GM23338 (cell line): ENCODE data around the gene ZNF568. TPM values are rescaled to one million over a fixed set of nuclear protein-coding genes. Genes with fewer than 3 reads are reported as not detected.

ENCODE experiments used
- ATAC-seq: fragments of 200-7000 bp; cut with Tn5 transposase; 3 replicates; pipeline ENCODE4 v1.9.1; 2020
- DNase-seq: peaks from one replicate; pipeline ENCODE4 v3.0.0-alpha.2; 2015; ENCODE audit warnings: low spot score
- H2AFZ ChIP-seq: fragments of 200-600 bp; sonication (generic); 2 replicates; pipeline ENCODE4 v1.8.0; 2016; ENCODE audit warnings: antibody characterized with exemption, mild to moderate bottlenecking, moderate library complexity
- H3F3A ChIP-seq: fragments of 200-600 bp; sonication (generic); replicated peaks from 2 replicates; pipeline ENCODE4 v1.8.0; 2017; ENCODE audit warnings: antibody characterized with exemption, mixed run types, low read depth
- H3K27ac ChIP-seq: fragments of 200-600 bp; sonication (generic); 2 replicates; pipeline ENCODE4 v1.6.1; 2016; ENCODE audit warnings: low read depth
- H3K27me3 ChIP-seq: fragments of 200-600 bp; sonication (generic); 2 replicates; pipeline ENCODE4 v1.8.0; 2016; ENCODE audit warnings: mild to moderate bottlenecking, mixed run types, moderate library complexity; ENCODE audit not compliant: insufficient read depth
- H3K36me3 ChIP-seq: fragments of 200-600 bp; sonication (generic); 2 replicates; pipeline ENCODE4 v1.8.0; 2016; ENCODE audit warnings: mild to moderate bottlenecking; ENCODE audit not compliant: insufficient read depth
- H3K4me1 ChIP-seq: fragments of 200-600 bp; sonication (generic); 2 replicates; pipeline ENCODE4 v1.8.0; 2016; ENCODE audit warnings: mild to moderate bottlenecking, moderate library complexity; ENCODE audit not compliant: insufficient read depth
- H3K4me2 ChIP-seq: fragments of 200-600 bp; sonication (generic); 2 replicates; pipeline ENCODE4 v1.7.1; 2017; ENCODE audit warnings: mixed run types
- H3K4me3 ChIP-seq: fragments of 200-600 bp; sonication (generic); 2 replicates; pipeline ENCODE4 v1.6.1; 2016; ENCODE audit warnings: mixed run types
- H3K79me2 ChIP-seq: fragments of 200-600 bp; sonication (generic); replicated peaks from 2 replicates; pipeline ENCODE4 v1.8.0; 2017; ENCODE audit warnings: mild to moderate bottlenecking; ENCODE audit not compliant: insufficient read depth
- H3K9me2 ChIP-seq: fragments of 200-600 bp; sonication (generic); 2 replicates; pipeline ENCODE4 v1.8.0; 2017; ENCODE audit not compliant: insufficient read depth
- H4K20me1 ChIP-seq: fragments of 200-600 bp; sonication (generic); replicated peaks from 2 replicates; pipeline ENCODE4 v1.8.0; 2017; ENCODE audit warnings: mild to moderate bottlenecking; ENCODE audit not compliant: insufficient read depth
- H3K27ac Mint-ChIP-seq: 2 replicates; pipeline ENCODE4 v1.8.0; 2020; ENCODE audit warnings: inconsistent platforms, mild to moderate bottlenecking, moderate library complexity, mixed read lengths
- H3K27me3 Mint-ChIP-seq: 3 replicates; pipeline ENCODE4 v1.8.0; 2022; ENCODE audit warnings: low read depth, mild to moderate bottlenecking, moderate library complexity, mixed read lengths, inconsistent platforms; ENCODE audit not compliant: insufficient read depth, poor library complexity
- H3K36me3 Mint-ChIP-seq: 3 replicates; pipeline ENCODE4 v1.8.0; 2021; ENCODE audit warnings: low read depth, mild to moderate bottlenecking, inconsistent platforms, moderate library complexity, mixed read lengths
- H3K4me1 Mint-ChIP-seq: 3 replicates; pipeline ENCODE4 v1.8.0; 2020; ENCODE audit warnings: mild to moderate bottlenecking, inconsistent platforms, mixed read lengths
- H3K4me3 Mint-ChIP-seq: 3 replicates; pipeline ENCODE4 v1.8.0; 2021; ENCODE audit warnings: moderate library complexity, mild to moderate bottlenecking, inconsistent platforms, mixed read lengths
- H3K9me3 Mint-ChIP-seq: 3 replicates; pipeline ENCODE4 v1.8.0; 2020; ENCODE audit warnings: moderate library complexity, mild to moderate bottlenecking, inconsistent platforms, mixed read lengths
- CTCF ChIP-seq, 2 experiments: fragments of 200-600 bp in 1 of 2; sonication (generic) in 1 of 2; conservative IDR thresholded peaks; 2 replicates each; pipeline versions ENCODE4 v1.5.1 to v1.6.1; 2016 to 2017; ENCODE audit warnings: antibody characterized with exemption in 2 of 2, low read depth in 2 of 2, mild to moderate bottlenecking in 2 of 2, moderate library complexity in 1 of 2
- EZH2phosphoT487 ChIP-seq: fragments of 200-600 bp; sonication (generic); IDR thresholded peaks from one replicate; pipeline ENCODE4 v1.8.1; 2018; ENCODE audit warnings: antibody characterized with exemption; ENCODE audit not compliant: unreplicated experiment
- JUNB ChIP-seq: IDR thresholded peaks from one replicate; pipeline ENCODE4 v1.6.1; 2016; ENCODE audit warnings: antibody characterized with exemption; ENCODE audit not compliant: unreplicated experiment
- NANOG ChIP-seq: IDR thresholded peaks from 2 replicates; pipeline ENCODE4 v1.6.1; 2016; ENCODE audit warnings: antibody characterized with exemption, borderline replicate concordance
- POLR2AphosphoS5 ChIP-seq: IDR thresholded peaks from 2 replicates; pipeline ENCODE4 v1.6.1; 2016; ENCODE audit warnings: antibody characterized with exemption, low read depth
- REST ChIP-seq: IDR thresholded peaks from one replicate; pipeline ENCODE4 v1.6.1; 2018; ENCODE audit warnings: antibody characterized with exemption; ENCODE audit not compliant: unreplicated experiment
- STAT1 ChIP-seq: IDR thresholded peaks from one replicate; pipeline ENCODE4 v1.6.1; 2016; ENCODE audit warnings: antibody characterized with exemption; ENCODE audit not compliant: unreplicated experiment
- ZNF114 ChIP-seq: fragments of 250-450 bp; sonication (Bioruptor Pico); IDR thresholded peaks from 2 replicates; pipeline ENCODE4 v1.5.0; 2020; ENCODE audit warnings: mild to moderate bottlenecking, moderate library complexity
- ZNF331 ChIP-seq: fragments of 250-450 bp; sonication (Bioruptor Pico); IDR thresholded peaks from 2 replicates; pipeline ENCODE4 v1.5.0; 2020; ENCODE audit warnings: low read depth, mild to moderate bottlenecking, moderate library complexity
- polyA plus RNA-seq: library from polyadenylated mRNA; unstranded; fragments of >200 nt; fragmentation: Nextera tagmentation; extraction: Ambion mirVana; gene quantifications from 2 replicates; pipeline ENCODE4 v1.2.1, GENCODE V29; 2016
- total RNA-seq: library from RNA; depleted of rRNA; stranded (reverse); fragments of >200 nt; shearing (Covaris generic); gene quantifications from 2 replicates; pipeline ENCODE4 v1.2.3, GENCODE V29; 2014

ZNF568 gene
- total and polyA plus RNA-seq, 2 experiments from 2014 or later, result 7.6 to 10.5 TPM

GRCh38 chr19:37007587-37008220 lies 91.6 kb downstream of the ZNF568 start:
- no peak overlapping the region for H3K4me3 ChIP-seq
- H3K27ac Mint-ChIP-seq, result no peak overlapping the region
- H3K27me3 Mint-ChIP-seq, result peaks cover 2% of the 10 kb centered on the region
- H3K9me3 Mint-ChIP-seq, result peaks cover 94% of the 10 kb centered on the region
- DNase-seq (peak; percentile 19), ATAC-seq (peak; percentile 43)
- H3K4me2 ChIP-seq, result no peak overlapping the region
- no peak overlapping the region for H3K27ac ChIP-seq
- H3K9me2 ChIP-seq, result peaks cover 5% of the 10 kb centered on the region; the same call in 1 of the 2 replicates
- H3K36me3 ChIP-seq, result no peaks in the 10 kb centered on the region
- H2AFZ ChIP-seq, result no peak overlapping the region
- no peaks in the 10 kb centered on the region for H3K27me3 ChIP-seq
- H3K79me2 ChIP-seq, result no peaks in the 10 kb centered on the region
- H3K4me3 Mint-ChIP-seq, result no peak overlapping the region
- H3K36me3 Mint-ChIP-seq, result peaks cover 28% of the 10 kb centered on the region
- no peaks in the 10 kb centered on the region; the same call in 1 of the 2 replicates for H3K4me1 ChIP-seq
- no peaks in the 10 kb centered on the region; the same call in 2 of the 3 replicates for H3K4me1 Mint-ChIP-seq
- TF ChIP-seq POLR2AphosphoS5 (no peak), NANOG (no peak), STAT1 (no peak), ZNF114 (CRISPR knock-in tag) (no peak), JUNB (no peak), EZH2phosphoT487 (no peak), CTCF (conservative IDR thresholded peaks at IDR 0.05; ENCODE audit: low read depth in 2 of 2) (no peak)
- no peaks in the 10 kb centered on the region for H3F3A ChIP-seq
- H4K20me1 ChIP-seq, result no peaks in the 10 kb centered on the region

GRCh38 chr19:37009871-37010270 lies 93.7 kb downstream of the ZNF568 start:
- Histone ChIP-seq H3K27me3 (no peaks in the 10 kb centered on the region), H3K9me2 (no peaks in the 10 kb centered on the region), H3K36me3 (no peaks in the 10 kb centered on the region), H4K20me1 (no peaks in the 10 kb centered on the region), H3K4me3 (no peak overlapping the region), H3K27ac (no peak overlapping the region), H3K79me2 (no peaks in the 10 kb centered on the region), H2AFZ (no peak overlapping the region), H3K4me2 (no peak overlapping the region), H3K4me1 (no peaks in the 10 kb centered on the region; the same call in 1 of the 2 replicates), H3F3A (no peaks in the 10 kb centered on the region)
- ATAC-seq (no peak), DNase-seq (no peak)
- Mint-ChIP-seq H3K27ac (no peak overlapping the region), H3K4me3 (no peak overlapping the region), H3K4me1 (no peaks in the 10 kb centered on the region; the same call in 2 of the 3 replicates), H3K27me3 (peaks cover 3% of the 10 kb centered on the region), H3K36me3 (peaks cover 30% of the 10 kb centered on the region), H3K9me3 (peaks cover 99% of the 10 kb centered on the region)
- TF ChIP-seq NANOG, result no peak
- TF ChIP-seq ZNF331, result no peak
- no peak for TF ChIP-seq ZNF114 (CRISPR knock-in tag)
- no peak for TF ChIP-seq EZH2phosphoT487
- no peak for TF ChIP-seq CTCF (conservative IDR thresholded peaks at IDR 0.05; ENCODE audit: low read depth in 2 of 2)
- no peak for TF ChIP-seq REST
